Left hindlimb (tissue), 1 donor: ENCODE results near the gene REEP3.
"Not testable (repeated sequence)": the region's sequence is repeated elsewhere in the genome, so short reads cannot be mapped to it uniquely, and the experiment has no call there.

Source experiments
- DNase-seq: peaks from one replicate; pipeline ENCODE4 v3.0.0-alpha.2; 2018

The REEP3 gene, protein sequence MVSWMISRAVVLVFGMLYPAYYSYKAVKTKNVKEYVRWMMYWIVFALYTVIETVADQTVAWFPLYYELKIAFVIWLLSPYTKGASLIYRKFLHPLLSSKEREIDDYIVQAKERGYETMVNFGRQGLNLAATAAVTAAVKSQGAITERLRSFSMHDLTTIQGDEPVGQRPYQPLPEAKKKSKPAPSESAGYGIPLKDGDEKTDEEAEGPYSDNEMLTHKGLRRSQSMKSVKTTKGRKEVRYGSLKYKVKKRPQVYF

DNA sequence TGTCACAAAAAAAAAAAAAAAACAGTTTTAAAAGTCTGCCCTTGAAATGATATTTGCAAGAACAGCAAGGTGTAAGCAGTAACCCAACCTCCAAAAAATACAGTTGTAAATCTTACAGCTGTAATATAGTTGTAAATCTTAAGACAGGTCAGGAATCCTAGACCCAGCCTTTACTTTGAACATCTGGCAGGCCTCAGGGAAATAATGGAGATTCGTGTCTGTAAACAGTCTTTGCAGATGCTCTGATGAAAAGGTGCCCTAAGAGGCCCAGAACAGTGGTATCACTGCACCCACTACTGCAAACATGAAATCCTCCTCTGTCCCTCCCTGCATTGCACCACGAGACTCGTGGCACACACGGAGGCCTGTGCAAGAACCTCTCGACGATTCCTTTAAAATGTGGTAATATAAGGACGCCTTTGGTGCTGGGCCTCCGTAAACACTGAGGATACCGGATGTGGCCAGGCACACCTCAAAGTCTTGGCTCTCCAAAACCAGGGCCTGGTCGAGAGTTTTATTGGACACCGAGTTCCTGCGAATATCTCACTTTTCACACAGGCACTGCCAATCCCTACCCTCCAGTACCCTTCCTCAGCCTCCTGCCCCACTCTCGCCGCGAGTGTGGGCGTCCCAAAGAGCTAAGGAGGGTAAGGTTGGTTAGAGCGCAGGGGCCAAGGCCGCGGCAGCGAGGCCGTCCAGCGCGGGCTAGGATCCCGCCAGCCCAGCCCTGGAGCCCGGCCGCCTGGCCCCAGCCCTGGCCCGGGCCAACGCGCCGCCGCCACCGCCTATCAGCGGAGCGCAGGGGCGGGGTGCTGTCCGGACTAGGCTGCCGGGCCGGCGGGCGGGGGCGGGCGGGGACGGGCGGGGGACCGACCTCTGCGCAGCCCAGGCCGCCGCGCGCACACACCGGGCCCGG is at the start of gene REEP3:
TSS of gene REEP3 (plus strand) at position 902 of the 916 bp plus-strand sequence. CDS start 145 bp downstream, outside the sequence.
- peak; percentile 76 for DNase-seq

DNA sequence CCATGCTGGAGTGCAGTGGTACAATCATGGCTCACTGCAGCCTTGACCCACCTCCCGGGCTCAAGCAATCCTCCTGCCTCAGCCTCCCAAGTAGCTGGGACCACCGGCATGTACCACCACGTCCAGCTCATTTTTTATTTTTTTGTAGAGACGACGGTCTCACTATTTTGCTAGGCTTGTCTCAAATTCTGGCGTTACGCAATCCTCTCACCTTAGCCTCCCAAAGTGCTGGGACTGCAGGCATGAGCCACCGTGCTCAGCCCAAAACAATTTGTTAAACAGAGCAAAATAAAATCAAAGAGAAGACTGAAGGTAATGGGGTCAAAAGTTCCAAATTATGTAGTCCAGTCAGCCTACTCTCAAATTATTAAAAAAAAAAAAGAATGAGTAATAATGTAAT is 46.7 kb upstream of the REEP3 start:
- DNase-seq, result no peak

DNA sequence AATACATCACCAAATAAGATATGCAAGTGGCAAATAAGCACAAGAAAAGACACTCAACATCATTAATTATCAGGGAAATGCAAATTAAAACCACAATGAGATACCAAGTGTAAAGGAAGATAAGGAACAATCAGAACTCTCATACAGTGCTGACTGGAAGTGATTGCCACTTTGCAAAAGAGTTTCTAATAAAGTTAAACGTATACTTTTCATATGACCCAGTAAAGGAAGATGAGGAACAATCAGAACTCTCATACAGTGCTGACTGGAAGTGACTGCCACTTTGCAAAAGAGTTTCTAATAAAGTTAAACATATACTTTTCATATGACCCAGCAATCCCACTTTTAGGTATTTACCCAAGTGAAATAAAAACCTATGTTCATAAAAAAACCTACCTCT is 43.3 kb upstream of the REEP3 start:
- DNase-seq, result no peak

DNA sequence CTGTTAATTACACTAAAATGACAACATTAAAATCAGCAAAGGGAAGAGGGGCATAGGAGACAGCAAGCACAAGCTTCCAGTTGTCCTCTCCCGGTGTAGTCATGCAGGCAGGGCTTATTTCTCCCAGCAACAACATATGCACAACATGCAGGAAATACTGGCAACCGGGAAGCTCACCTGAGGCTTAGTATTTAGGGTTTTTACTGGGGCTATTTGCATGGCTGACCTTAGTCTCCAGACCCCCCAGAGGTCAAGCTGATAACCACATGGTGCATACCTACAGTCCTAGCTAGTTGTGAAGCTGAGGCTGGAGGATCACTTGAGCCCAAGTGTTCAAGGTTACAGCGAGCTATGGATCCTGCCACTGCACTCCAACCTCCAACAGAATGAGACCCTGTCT is 42.6 kb upstream of the REEP3 start:
- no peak for DNase-seq

DNA sequence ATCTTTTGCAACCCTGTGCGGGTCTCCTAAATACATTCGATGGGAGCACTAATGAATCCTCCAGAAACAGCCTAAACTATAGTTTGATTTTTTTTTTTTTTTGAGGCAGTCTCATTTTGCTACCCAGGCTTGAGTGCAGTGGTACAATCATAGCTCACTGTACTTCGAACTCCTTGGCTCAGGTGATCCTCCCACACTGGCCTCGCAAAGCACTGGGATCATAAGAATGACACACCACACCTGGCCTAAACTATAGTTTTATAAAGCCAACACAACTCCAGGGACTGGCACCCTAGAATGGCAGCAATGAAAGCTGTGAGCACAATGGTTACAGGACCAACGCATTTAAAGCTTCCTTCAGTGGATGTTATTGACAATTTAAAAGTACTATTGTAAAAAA is 41.0 kb upstream of the REEP3 start:
- DNase-seq, result no peak

DNA sequence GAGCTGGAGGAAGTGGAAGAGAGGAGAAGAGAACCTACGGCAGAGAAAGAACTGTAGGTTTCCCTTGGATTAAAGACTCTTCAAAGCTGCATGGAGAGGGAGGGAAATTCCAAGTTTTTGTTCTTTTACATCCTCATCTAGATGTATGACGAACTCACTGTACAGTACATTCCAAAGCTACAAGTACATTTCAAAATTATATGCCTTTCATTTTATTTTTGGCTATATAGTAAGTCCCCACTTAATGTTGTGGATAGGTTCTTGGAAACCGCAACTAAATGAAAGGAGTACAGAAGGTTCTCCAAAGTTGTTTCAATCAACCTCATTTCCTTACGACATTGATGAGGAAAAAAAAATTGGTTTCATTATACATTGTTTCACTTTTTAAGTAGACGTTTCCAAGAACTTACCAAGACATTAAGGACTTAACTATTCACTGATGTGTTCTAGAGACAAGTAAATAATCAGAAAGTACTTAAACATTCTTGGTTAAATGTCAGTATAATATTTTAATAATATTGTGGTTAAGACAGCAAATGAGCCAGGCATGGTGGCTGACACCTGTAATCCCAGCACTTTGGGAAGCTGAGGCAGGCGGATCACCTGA is 39.3 kb upstream of the REEP3 start:
- DNase-seq, result no peak

DNA sequence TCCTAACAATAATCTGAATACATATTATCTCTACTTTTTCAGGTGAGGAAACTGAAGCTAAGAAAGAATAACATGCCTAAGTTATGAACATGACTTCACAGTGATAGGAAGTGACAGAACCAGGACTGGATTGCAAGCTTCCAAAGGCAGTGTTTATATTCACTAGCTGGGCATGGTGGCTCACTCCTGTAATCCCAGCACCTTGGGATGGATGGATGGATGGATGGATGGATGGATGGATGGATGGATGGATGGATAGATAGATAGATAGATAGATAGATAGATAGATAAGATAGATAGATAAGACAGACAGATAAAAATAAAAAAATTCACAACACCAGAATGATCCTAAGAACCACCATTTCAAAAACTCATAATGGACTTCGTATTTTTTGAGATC is 37.2 kb upstream of the REEP3 start:
- no peak for DNase-seq

DNA sequence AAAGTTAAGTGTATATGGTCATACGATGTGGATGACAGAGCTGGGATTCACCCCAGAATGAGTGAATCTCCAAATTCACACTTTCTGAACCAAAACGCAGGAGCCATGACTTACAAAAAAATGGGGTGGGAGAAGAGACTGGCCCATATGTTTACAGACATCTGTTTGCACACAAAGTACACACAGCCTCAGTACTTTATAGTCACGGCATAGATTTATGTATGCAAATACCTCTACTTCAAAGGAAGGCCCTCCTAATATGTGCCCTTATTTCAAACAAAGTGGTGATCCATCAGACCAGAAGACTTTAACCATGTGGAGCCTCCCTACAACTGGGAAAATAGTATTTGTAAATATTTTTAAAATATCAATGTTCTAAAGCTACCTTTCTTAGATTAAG is 33.2 kb upstream of the REEP3 start:
- DNase-seq, result no peak

DNA sequence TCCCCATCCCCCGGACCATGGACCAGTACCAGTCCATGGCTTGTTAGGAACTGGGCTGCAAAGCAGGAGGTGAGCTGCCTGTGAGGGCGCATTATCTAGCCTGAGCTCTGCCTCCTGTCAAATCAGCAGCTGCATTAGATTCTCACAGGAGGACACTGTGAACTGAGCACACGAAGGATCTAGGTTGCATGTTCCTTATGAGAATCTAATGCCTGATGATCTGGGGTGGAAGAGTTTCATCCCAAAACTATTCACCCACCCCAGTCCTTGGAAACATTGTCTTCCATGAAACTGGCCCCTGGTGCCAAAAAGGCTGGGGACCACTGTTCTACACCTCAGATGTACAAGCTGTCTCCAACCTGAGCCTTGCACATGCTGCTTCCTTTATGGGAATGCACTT is 31.4 kb upstream of the REEP3 start:
- no peak for DNase-seq

DNA sequence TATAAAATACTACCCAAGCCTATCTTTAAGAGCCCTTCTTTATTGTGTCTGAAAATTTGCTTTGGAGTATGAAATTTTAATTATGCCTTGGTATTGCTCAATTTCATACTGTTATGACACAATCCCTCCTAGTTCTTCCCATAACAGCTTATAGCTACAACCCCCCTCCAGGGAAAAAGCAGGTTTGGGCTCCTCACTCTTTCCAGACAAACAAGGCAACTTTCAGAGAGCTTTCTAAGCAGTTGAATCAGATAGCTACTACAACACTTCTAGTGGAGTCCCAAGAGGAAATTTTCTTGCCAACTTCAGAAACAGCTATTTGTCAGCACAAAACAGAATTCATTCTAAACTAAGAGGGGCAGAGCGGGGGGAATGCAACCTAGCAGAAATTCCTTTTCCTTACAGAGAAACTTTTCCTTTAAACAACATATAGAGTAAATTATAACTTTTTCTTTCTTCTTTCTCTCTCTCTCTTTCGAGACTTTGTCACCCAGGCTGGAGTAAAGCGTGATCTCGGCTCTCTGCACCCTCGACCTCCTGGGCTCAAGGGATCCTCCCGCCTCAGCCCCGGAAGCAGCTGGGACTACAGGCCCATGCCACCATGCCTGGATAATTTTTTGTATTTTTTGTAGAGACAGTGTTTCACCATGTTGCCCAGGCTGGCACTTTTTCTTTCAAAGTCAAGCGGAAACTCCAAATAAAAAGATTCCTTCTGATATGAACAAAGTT is 29.4 kb upstream of the REEP3 start:
- peak; percentile 56 for DNase-seq

DNA sequence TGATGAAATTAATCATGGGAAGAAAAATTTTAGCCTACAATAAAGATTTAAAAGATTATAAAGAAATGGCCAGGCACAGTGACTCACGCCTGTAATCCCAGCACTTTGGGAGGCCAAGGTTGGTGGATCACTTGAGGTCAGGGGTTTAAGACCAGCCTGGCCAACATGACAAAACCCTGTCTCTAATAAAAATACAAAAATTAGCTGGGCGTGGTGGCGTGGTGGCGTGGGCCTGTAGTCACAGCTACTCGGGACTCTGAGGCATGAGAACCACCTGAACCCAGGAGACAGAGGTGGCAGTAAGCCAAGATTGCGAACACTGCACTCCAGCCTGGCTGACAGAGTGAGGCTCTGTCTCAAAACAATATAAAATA is 28.9 kb upstream of the REEP3 start:
- DNase-seq, result not testable (repeated sequence)

DNA sequence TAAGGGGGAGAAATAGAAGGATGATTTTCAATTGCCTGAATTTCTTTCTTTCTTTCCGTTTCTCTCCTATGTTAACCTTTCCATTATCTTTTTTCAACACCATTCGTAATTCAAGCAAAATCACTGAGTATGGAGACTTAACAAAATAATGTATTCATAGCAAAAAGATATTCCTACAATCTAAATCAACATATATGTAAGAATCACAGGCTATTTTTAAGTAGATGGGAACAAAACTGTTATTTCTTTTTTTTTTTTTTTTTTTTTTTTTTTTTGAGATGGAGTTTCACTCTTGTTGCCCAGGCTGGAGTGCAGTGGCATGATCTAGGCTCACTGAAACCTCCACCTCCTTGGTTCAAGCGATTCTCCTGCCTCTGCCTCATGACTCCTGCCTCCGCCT is 28.2 kb upstream of the REEP3 start:
- no peak for DNase-seq

DNA sequence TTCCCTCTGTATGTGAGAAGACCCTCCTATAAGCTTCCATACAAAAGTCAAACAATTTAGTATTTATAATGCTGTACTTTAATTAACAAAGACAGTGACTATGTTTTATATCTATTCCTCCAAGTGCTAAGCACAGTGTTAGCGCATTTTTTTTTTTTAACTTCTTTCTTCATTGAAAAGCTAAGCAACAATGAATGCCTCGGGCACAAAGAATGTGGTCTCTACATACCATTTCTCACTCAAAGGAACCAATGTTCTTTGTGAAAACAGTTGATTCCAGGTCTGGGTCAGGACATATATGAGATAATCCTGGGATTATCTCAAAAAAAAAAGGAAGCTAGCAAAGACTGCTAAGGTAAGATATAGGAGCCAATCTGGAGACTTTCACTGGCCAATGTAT is 26.2 kb upstream of the REEP3 start:
- no peak for DNase-seq

DNA sequence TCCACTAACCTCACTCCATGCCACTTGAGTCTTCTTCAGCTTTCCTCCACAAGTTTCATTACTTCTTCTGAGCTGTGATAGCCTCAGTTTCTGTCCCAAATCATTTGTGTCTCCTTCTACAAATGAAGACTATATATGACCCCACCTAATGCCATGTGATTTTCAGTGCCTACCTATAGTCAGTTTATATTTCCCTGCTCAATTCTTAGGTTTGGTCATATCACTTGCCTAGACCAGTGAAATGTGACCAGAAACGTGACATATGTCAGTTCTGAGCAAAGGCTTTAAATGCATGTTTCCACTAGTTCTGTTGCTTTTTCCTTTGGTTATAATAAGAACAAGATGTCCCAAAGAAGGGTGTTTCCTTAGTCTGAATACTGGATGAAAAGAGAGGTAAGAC is 24.6 kb upstream of the REEP3 start:
- DNase-seq, result no peak

DNA sequence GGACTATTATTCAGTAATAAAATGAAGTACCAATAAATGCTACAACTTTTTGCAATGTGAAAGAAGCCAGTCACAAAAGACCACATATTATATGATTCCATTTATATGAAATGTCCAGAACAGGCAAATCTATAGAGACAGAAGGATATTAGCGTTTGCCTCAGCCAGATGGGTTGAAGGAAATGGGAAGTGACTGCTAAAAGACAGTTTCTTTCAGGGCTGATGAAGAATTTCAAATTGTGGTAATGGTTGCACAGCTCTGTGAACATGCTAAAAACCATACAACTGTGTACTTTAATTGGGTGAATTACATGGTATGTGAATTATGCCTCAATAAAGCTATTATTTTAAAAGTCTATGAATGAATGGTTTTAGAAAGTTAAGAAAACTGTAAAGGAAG is 23.9 kb upstream of the REEP3 start:
- no peak for DNase-seq

DNA sequence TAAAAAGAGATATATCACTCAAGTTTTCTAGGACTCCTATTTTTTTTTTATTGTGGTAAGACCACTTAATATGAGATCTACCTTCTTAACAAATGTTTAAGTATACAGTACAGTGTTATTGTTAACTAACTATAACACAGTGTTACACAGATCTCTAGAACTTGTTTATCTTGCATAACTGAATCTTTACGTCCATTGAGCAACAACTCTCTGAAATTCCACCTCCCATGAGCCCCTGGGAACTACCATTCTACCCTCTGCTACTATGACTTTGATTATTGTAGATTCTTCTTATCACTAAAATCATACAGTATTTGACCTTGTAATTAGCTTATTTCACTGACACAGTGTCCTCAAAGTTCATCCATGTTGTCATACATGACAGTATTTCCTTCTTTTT is 22.5 kb upstream of the REEP3 start:
- no peak for DNase-seq

DNA sequence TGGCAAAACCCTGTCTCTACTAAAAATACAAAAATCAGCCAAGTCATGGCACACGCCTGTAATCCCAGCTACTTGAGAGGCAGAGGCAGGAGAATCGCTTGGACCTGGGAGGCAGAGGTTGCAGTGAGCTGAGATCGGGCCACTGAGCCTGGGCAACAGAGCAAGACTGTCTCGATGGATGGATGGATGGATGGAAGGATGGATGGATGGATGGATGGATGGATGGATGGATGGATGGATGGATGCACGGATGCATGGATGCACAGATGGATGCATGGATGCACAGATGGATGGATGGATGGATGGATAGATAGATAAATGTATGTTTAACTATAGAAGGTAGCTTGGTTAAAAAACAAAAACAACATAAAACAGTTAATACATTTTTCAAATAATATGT is 20.6 kb upstream of the REEP3 start:
- DNase-seq, result not testable (repeated sequence)

DNA sequence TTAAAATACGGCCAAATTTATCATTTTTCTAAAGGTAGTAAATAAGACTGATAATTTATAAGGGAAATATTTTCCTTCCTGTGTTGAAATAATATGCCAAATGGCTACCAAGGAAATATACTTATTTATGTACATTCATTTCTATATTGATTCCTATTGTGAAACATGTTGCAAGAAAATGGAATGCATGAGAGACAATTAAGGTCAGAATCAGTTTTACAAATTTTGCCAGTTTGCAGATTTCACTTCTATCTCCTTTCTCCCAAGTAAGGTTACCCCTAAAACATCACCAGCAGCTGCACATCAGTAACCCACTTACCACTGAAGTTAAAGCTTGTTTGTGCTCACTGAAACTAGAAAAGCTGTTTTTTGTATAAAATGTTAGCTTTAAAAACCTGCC is 19.2 kb upstream of the REEP3 start:
- DNase-seq, result no peak

DNA sequence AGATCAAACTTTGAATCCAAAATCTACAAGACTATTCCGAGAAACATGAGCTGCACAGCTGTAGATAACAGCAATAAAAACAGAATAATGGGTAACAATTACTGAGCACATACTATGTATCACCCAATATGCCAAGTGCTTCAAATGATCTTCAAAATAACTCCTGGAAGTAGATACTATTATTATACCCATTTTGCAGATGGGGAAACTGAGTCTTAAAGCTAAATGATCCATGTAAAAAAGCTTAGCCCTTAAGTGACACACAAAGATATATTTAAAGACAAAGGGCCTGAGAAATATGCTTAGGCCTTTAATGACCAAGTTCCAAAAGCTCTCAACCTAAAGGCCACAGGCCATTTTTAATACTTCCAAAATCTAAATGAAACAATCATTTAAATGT is 18.4 kb upstream of the REEP3 start:
- DNase-seq, result no peak

DNA sequence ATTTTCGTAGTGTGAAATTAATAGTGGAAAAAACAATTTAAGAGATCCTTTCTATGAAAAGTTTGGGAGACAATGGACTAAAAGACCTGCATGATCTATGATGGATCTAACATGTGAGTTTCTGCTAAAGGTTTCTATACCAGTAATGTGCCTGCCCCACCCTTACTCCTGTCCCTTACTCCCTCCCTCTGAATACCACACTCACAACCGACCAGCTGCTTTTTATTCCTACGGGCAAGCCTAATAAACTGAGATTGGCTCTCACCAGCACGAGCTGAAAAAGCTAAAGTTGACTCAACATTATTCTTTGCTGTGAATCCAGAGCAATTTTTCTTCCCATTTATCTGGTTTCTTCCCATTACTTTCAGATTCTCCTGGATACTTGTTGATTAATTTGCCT is 17.8 kb upstream of the REEP3 start:
- no peak for DNase-seq

DNA sequence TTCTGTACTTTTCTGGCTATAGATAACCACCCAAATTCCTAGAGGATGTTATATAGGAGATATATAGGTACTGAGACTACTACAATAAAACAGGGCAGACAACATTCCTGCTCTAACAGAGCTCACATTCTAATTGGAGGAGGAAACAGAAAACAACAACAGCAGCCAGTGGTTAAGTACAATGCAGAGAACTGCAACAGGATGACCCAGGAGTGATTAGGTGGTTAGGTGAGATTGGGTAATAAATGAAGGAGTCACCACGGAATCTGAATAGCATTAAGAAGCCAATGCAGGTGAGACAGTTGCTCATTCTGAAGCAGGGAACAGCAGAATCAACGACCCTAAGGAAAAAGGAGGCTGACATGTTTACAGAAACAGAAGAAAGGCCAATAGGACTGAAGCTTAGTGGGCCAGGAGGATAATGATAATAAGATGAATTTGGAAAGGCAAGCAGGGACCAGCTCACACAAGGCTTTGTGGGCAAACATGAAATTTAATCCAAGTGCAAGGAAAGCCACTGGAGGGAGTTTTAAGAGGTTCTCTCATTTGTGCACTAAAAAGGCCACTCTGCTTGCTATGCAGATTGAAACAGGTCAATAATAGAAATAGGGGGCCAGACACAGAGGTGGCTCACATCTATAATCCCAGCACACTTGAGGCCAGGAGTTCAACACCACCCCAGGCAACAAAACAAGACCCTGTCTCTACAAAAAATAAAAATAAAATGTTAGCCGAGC is 16.9 kb upstream of the REEP3 start:
- no peak for DNase-seq

DNA sequence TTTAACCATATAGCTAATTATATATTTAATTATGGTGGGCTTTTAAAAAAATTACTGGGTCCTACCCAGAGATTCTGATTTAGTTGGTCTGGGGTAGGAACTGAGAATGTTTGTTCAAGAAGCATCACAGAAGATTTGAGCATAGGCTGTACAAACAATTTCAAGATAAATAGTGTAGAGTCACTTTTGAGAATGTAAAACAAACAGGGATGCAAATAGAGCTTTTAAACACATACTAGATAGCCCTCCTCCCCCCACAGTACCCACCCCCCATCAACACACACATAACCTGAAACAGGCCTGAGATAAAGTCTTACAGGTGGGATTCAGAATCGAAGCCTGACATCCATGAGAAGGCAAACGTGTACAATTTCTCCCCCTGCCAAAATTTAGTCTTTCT is 15.6 kb upstream of the REEP3 start:
- DNase-seq, result no peak

DNA sequence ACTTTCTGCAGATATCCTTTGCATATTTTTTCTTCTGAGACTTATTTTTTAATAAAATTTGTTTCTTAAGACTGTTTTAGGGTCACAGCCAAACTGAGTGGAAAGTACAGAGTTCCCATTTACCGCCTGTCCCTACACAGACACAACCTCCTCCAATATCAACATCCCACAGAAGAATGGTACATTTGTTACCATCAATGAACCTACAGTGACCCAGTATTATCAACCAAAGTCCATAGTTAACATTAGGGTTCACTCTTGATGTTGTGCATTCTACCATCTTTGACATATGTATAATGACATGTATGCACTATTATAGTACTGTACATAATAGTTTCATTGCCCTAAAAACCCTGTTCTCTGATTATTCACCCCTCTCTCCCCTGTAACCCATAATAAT is 14.6 kb upstream of the REEP3 start:
- no peak for DNase-seq
